OCI-M1 (cell line): ENCODE results near the gene RBM47.
"Not testable (repeated sequence)": the region's sequence is repeated elsewhere in the genome, so short reads cannot be mapped to it uniquely, and the experiment has no call there.

Experiments used
- DNase-seq: peaks from one replicate; lab custom pipeline; 2025; lab: John Stamatoyannopoulos, UW

RBM47 gene

GRCh38 chr4:40486534-40486933, 143.1 kb downstream of the RBM47 start:
- DNase-seq, result no peak

GRCh38 chr4:40484346-40485090, 145.1 kb downstream of the RBM47 start:
- no peak for DNase-seq

GRCh38 chr4:40482985-40483647, 146.5 kb downstream of the RBM47 start:
- DNase-seq, result no peak

- DNase-seq, result no peak
These were observed 147.7 kb downstream of the RBM47 start for GRCh38 chr4:40481977-40482376.

- DNase-seq, result no peak
These were observed 149.4 kb downstream of the RBM47 start for GRCh38 chr4:40480291-40480690.

GRCh38 chr4:40479378-40479777, 150.3 kb downstream of the RBM47 start:
- DNase-seq, result no peak

- DNase-seq, result no peak
These were observed 154.1 kb downstream of the RBM47 start for GRCh38 chr4:40475609-40476008.

- no peak for DNase-seq
These were observed 155.9 kb downstream of the RBM47 start for GRCh38 chr4:40473578-40474388.

GRCh38 chr4:40471923-40472322, 157.7 kb downstream of the RBM47 start:
- DNase-seq, result no peak

GRCh38 chr4:40466789-40467188, 162.9 kb downstream of the RBM47 start:
- DNase-seq, result no peak

GRCh38 chr4:40462326-40462725, 167.3 kb downstream of the RBM47 start:
- DNase-seq, result no peak

- DNase-seq, result no peak
These were observed 167.8 kb downstream of the RBM47 start for GRCh38 chr4:40461879-40462278.

- DNase-seq, result no peak
These were observed 168.6 kb downstream of the RBM47 start for GRCh38 chr4:40461062-40461461.

GRCh38 chr4:40458683-40459082, 171.0 kb downstream of the RBM47 start:
- DNase-seq, result no peak

GRCh38 chr4:40458109-40458508, 171.6 kb downstream of the RBM47 start:
- DNase-seq, result no peak

GRCh38 chr4:40455340-40455902, 174.2 kb downstream of the RBM47 start:
- DNase-seq, result no peak

GRCh38 chr4:40454816-40455215, 174.8 kb downstream of the RBM47 start:
- DNase-seq, result no peak

- no peak for DNase-seq
These were observed 175.8 kb downstream of the RBM47 start for GRCh38 chr4:40453912-40454311.

GRCh38 chr4:40448875-40449274, 180.8 kb downstream of the RBM47 start:
- DNase-seq, result no peak

GRCh38 chr4:40446839-40447238, 182.8 kb downstream of the RBM47 start:
- DNase-seq, result no peak

GRCh38 chr4:40446261-40446750, 183.4 kb downstream of the RBM47 start:
- not testable (repeated sequence) for DNase-seq

GRCh38 chr4:40445671-40446070, 184.0 kb downstream of the RBM47 start:
- DNase-seq, result no peak
